ENCODE measurements around the gene HCN3. TPM values are rescaled to one million over a fixed set of nuclear protein-coding genes. Genes with fewer than 3 reads are reported as not detected.
A peak's percentile ranks its signal among the peaks of the same experiment; 100 is the strongest.

The HCN3 gene
- total and polyA plus RNA-seq, 7 experiments from 2014 or later: 0.07 to 3.3 (median 2.5) TPM; not detected in 1

GRCh38 chr1:155269381-155269780 lies 7.9 kb upstream of the HCN3 start:
- intact Hi-C loops (cut with micrococcal nuclease): loop anchor here in 1 of 2 donors (10.0 kb wide), 1 partner anchor 785 kb away; the partner anchor contains the start of genes LAMTOR2 and UBQLN4
- ChIA-PET POLR2A (interaction anchor here (1.0 to 1.1 kb wide), 2 partner anchors 20 to 25 kb away, joined by 3 read pairs; no protein-coding TSS in a partner anchor), CTCF (no interaction called here)
- peaks cover 8 to 17% of the 10 kb centered on the region in 2 donors for H3K4me1 ChIP-seq (ENCODE audit: control insufficient read depth in 2 of 2, insufficient read depth in 2 of 2, low read length in 2 of 2)
- H3K27me3 ChIP-seq (ENCODE audit: control insufficient read depth in 2 of 2, insufficient read depth in 2 of 2, low read length in 2 of 2): no peaks in the 10 kb centered on the region
- peaks cover 19 to 66% (median 26%) of the 10 kb centered on the region in 3 experiments for H3K36me3 ChIP-seq (ENCODE audit: control insufficient read depth in 2 of 3, insufficient read depth in 3 of 3, low read length in 3 of 3)
- H3K4me3 ChIP-seq (ENCODE audit: low read length): no peak overlapping the region
- Mint-ChIP-seq H3K36me3 (peaks cover 4 to 46% (median 25%) of the 10 kb centered on the region in 5 donors), H3K27ac (peak overlapping the region in 2 of 9 donors; percentile 10 to 28), H3K9me3 (no peaks in the 10 kb centered on the region), H3K27me3 (no peaks in the 10 kb centered on the region), H3K4me3 (no peak overlapping the region), H3K4me1 (peaks cover 13 to 43% (median 32%) of the 10 kb centered on the region in 7 donors)
- H3K9me3 ChIP-seq (ENCODE audit: control insufficient read depth in 2 of 3, low read length in 3 of 3): no peaks in the 10 kb centered on the region
- H3K27ac ChIP-seq (ENCODE audit: low read depth, low read length): no peak overlapping the region
- DNase-seq (no peak), ATAC-seq (no peak)

DNA sequence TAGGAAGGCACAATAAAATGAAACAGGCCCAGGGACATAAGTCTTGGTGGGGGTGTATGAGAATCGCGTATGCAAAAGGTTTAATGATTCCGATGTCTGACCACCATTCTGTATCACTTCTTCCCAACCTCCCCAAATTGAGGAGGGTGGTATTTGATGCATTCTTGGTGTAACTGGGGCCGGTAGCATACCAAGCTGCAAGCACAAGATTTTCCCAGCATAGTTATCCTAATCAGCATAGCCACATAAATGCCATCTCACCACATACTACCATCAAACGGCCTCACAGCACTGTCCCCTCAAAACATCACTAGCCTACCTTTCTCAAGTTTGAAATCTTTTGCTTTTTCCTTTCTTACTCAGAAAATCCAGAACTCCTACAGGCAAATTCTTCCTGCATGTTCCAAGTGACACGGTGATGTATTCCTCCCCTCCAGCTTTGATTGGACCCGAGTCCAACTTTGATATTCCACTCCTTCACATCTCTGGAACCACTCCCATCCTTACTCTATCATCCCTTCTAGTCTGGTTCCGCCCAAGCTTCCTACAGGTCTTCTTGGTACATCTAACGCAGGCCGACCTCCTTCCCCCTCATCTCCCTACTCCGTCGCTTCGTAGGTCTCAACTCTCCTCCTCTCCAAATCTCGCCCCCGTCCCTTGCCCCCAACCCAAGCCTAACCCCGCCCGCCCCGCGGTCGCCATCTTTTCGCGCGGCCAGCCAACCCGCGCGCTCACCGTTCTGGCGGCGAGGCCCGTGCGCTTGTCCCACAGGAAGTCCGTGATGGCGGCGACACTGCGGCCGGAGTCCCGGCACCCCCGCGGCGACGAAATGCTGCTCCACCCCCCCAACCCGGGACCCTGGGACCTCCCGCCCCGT lies 4.6 kb upstream of the HCN3 start:
- no peaks in the 10 kb centered on the region for H3K27me3 Mint-ChIP-seq
- Histone ChIP-seq H3K27ac (ENCODE audit: low read depth, low read length) (peak overlapping the region; percentile 84), H3K9me3 (ENCODE audit: control insufficient read depth in 2 of 3, low read length in 3 of 3) (no peaks in the 10 kb centered on the region), H3K27me3 (ENCODE audit: control insufficient read depth in 2 of 2, insufficient read depth in 2 of 2, low read length in 2 of 2) (no peaks in the 10 kb centered on the region), H3K4me1 (ENCODE audit: control insufficient read depth in 2 of 2, insufficient read depth in 2 of 2, low read length in 2 of 2) (peaks cover 18 to 26% of the 10 kb centered on the region in 2 donors), H3K36me3 (ENCODE audit: control insufficient read depth in 2 of 3, insufficient read depth in 3 of 3, low read length in 3 of 3) (peaks cover 10 to 36% (median 18%) of the 10 kb centered on the region in 3 experiments), H3K4me3 (ENCODE audit: low read length) (peak overlapping the region; percentile 52)
- peak; percentile 39 for ATAC-seq
- peaks cover 25 to 52% (median 49%) of the 10 kb centered on the region in 7 donors for H3K4me1 Mint-ChIP-seq
- H3K27ac Mint-ChIP-seq: peak overlapping the region; percentile 72 to 98 (median 94)
- CTCF ChIA-PET: interaction anchor here (0.9 to 3.1 kb wide), 4 partner anchors 9 to 95 kb away, joined by 3 to 18 read pairs (median 4); no protein-coding TSS in a partner anchor
- POLR2A ChIA-PET: interaction anchor here (0.5 to 4.3 kb wide), 10 partner anchors 9 to 293 kb away, joined by 3 to 40 read pairs (median 3); partner anchors contain the start of gene SCAMP3
- intact Hi-C loops (cut with micrococcal nuclease): loop anchor here (1.0 to 10.0 kb wide), 13 partner anchors 10 to 782 kb away; partner anchors contain the start of genes ENTREP3 (in 2 of the 2), FDPS (in 2 of the 2), GON4L (in 2 of the 2) and SCAMP3 (in 2 of the 2)
- DNase-seq: peak in 2 of 9 donors; percentile 8 to 25
- peaks cover 0 to 30% (median 10%) of the 10 kb centered on the region in 5 donors for H3K36me3 Mint-ChIP-seq
- no peaks in the 10 kb centered on the region for H3K9me3 Mint-ChIP-seq
- H3K4me3 Mint-ChIP-seq: peak overlapping the region; percentile 84 to 97 (median 94)

DNA sequence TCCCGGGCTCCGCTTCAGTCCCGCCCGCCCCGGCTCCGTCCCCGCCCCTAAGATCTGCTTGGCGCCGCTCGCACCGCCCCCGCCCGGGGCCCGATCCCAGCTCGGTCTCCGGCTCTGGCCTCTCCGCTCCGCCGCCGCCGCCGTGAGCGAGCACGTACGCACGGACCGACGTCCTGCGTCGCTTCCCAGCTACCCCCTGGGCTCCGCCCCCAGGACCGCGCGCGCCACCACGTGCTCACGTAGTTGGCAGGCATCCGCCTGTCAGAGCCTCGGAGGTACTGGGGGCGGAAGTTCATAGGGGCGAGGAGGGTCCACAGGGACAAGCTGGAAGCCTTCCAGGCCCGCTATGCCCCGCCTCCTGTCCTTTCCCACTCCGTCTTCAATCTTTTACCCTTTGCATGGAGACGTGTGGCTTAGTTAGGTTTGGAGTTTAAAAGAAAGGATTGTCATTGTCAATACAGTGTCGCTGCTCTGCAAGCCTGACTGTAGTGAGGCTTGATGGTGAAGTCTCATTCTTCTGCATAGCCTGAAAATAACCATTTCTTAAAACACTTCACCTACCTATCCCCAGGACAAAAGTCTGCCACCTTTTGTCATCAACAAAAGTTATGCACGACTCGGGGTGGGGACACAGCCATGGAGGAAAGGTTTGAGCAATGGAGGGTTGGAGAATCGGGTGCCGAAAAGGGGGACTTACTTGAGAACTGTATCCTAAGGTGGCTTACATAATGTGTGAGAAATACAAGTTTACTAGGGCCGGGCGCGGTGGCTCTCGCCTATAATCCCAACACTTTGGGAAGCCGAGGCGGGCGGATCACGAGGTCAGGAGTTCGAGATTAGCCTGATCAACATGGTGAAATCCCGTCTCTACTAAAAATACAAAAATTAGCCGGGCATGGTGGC lies 3.7 kb upstream of the HCN3 start, which contains the start of gene CLK2:
Gene CLK2, minus strand, starts transcription at position 162 of the 903 bp plus-strand sequence. CDS start 2,527 bp downstream, outside the sequence.
- peak; percentile 91 for ATAC-seq
- Histone ChIP-seq H3K27me3 (ENCODE audit: control insufficient read depth in 2 of 2, insufficient read depth in 2 of 2, low read length in 2 of 2) (no peaks in the 10 kb centered on the region), H3K4me3 (ENCODE audit: low read length) (peak within 1 kb of the TSS; percentile 52), H3K36me3 (ENCODE audit: control insufficient read depth in 2 of 3, insufficient read depth in 3 of 3, low read length in 3 of 3) (peaks cover 4 to 27% (median 10%) of the 10 kb centered on the region in 3 experiments), H3K9me3 (ENCODE audit: control insufficient read depth in 2 of 3, low read length in 3 of 3) (no peaks in the 10 kb centered on the region), H3K4me1 (ENCODE audit: control insufficient read depth in 2 of 2, insufficient read depth in 2 of 2, low read length in 2 of 2) (peaks cover 21 to 26% of the 10 kb centered on the region in 2 donors), H3K27ac (ENCODE audit: low read depth, low read length) (peak within 1 kb of the TSS; percentile 84)
- ChIA-PET CTCF (interaction anchor here (0.6 to 3.1 kb wide), 5 partner anchors 10 to 1525 kb away, joined by 3 to 18 read pairs (median 4); no protein-coding TSS in a partner anchor), POLR2A (interaction anchor here (0.5 to 4.3 kb wide), 10 partner anchors 10 to 66 kb away, joined by 3 to 40 read pairs (median 4); partner anchors contain the start of genes SCAMP3 and THBS3)
- peaks cover 30 to 59% (median 53%) of the 10 kb centered on the region in 7 donors for H3K4me1 Mint-ChIP-seq
- peak within 1 kb of the TSS; percentile 72 to 98 (median 94) for H3K27ac Mint-ChIP-seq
- H3K9me3 Mint-ChIP-seq: no peaks in the 10 kb centered on the region
- peak within 1 kb of the TSS; percentile 84 to 97 (median 94) for H3K4me3 Mint-ChIP-seq
- intact Hi-C loops (cut with micrococcal nuclease): loop anchor here (1.0 to 10.0 kb wide), 13 partner anchors 11 to 781 kb away; partner anchors contain the start of genes ENTREP3 (in 2 of the 2), FDPS (in 2 of the 2), GON4L (in 2 of the 2) and SCAMP3 (in 2 of the 2)
- peaks cover 0 to 4% (median 0%) of the 10 kb centered on the region in 5 donors for H3K27me3 Mint-ChIP-seq
- DNase-seq: peak; percentile 88 to 98 (median 92)
- peaks cover 0 to 24% (median 10%) of the 10 kb centered on the region in 5 donors for H3K36me3 Mint-ChIP-seq

DNA sequence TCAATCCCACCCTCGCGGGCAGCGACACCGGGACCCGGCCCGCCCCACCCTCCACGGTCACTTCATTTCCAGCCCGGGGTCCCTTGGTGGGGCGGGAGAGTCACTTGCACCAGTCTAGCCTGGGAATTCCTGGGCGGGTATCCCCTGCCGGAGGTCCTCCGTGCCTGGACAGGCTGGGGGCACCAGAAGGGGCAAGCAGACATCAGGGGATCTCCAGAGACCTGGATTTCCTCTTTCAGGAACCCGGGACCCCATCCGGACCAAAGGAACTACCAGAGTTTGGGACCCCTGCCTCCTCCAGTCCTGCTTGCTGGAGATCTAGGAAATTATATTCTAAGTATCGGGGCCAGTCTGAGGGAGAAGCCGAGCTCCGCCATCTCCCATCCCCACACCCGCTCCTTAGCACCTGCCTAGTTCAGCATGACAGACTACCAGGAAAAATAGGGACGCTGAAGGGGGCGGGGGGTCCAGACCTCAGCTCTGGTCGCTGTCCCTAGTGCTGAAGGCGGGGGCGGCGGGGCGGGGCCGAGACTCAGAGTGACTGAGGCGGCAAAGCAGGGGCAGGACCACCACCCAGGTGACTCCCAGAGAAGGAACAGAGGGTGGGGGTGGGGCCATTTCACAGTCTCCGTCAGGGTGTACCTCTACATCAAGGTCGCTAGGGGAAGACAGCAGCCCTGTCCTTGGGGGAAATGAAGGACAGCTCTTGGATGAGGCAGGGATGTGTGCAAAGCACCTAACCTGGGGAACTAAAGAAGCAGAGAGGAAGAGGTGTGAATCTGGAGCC lies 832 bp downstream of the HCN3 start:
- Mint-ChIP-seq H3K27ac (peak overlapping the region in 8 of 9 donors; percentile 15 to 83 (median 60)), H3K27me3 (peaks cover 0 to 11% (median 0%) of the 10 kb centered on the region in 5 donors), H3K4me3 (peak overlapping the region; percentile 52 to 90 (median 78)), H3K36me3 (peaks cover 0 to 4% (median 0%) of the 10 kb centered on the region in 5 donors), H3K9me3 (no peaks in the 10 kb centered on the region), H3K4me1 (peaks cover 18 to 39% (median 31%) of the 10 kb centered on the region in 7 donors)
- intact Hi-C loops (cut with micrococcal nuclease): loop anchor here (1.0 to 10.0 kb wide), 9 partner anchors 16 to 777 kb away; partner anchors contain the start of genes FDPS (in 2 of the 2), DAP3 (in 1 of the 2), LAMTOR2 (in 1 of the 2) and SCAMP3 (in 1 of the 2)
- CTCF ChIA-PET: interaction anchor here (0.8 kb wide), 2 partner anchors 15 to 28 kb away, joined by 3 read pairs; no protein-coding TSS in a partner anchor
- DNase-seq (peak; percentile 54 to 90 (median 75)), ATAC-seq (peak; percentile 62)
- Histone ChIP-seq H3K4me1 (ENCODE audit: control insufficient read depth in 2 of 2, insufficient read depth in 2 of 2, low read length in 2 of 2) (peaks cover 13 to 16% of the 10 kb centered on the region in 2 donors), H3K27ac (ENCODE audit: low read depth, low read length) (peak overlapping the region; percentile 36), H3K4me3 (ENCODE audit: low read length) (peak overlapping the region; percentile 59), H3K27me3 (ENCODE audit: control insufficient read depth in 2 of 2, insufficient read depth in 2 of 2, low read length in 2 of 2) (no peaks in the 10 kb centered on the region), H3K36me3 (ENCODE audit: control insufficient read depth in 2 of 3, insufficient read depth in 3 of 3, low read length in 3 of 3) (peaks cover 0 to under 1% (median 0%) of the 10 kb centered on the region in 3 experiments), H3K9me3 (ENCODE audit: control insufficient read depth in 2 of 3, low read length in 3 of 3) (no peaks in the 10 kb centered on the region)
- POLR2A ChIA-PET: interaction anchor here (1.3 to 2.5 kb wide), 4 partner anchors 11 to 45 kb away, joined by 4 to 11 read pairs (median 4); partner anchors contain the start of genes RUSC1 and SCAMP3

- Mint-ChIP-seq H3K27me3 (peaks cover 0 to 11% (median 0%) of the 10 kb centered on the region in 5 donors), H3K27ac (peak overlapping the region; percentile 45 to 83 (median 63))
Measured at GRCh38 chr1:155278689-155279160, 1.5 kb downstream of the HCN3 start.

More at GRCh38 chr1:155278689-155279160, 1.5 kb downstream of the HCN3 start:
- no peak for ATAC-seq
- DNase-seq: no peak
- Mint-ChIP-seq H3K9me3 (no peaks in the 10 kb centered on the region), H3K4me3 (peak overlapping the region; percentile 62 to 90 (median 78)), H3K4me1 (peaks cover 18 to 34% (median 26%) of the 10 kb centered on the region in 7 donors), H3K36me3 (no peaks in the 10 kb centered on the region)
- POLR2A ChIA-PET: interaction anchor here (1.3 to 2.5 kb wide), 4 partner anchors 12 to 44 kb away, joined by 4 to 11 read pairs (median 4); partner anchors contain the start of genes RUSC1 and SCAMP3
- no peak overlapping the region for H3K4me3 ChIP-seq (ENCODE audit: low read length)
- H3K9me3 ChIP-seq (ENCODE audit: control insufficient read depth in 2 of 3, low read length in 3 of 3): no peaks in the 10 kb centered on the region
- intact Hi-C loops (cut with micrococcal nuclease): loop anchor here in 1 of 2 donors (10.0 kb wide), 2 partner anchors 406 to 776 kb away; partner anchors contain the start of genes DAP3, LAMTOR2, UBQLN4 and YY1AP1
- peaks cover 12 to 16% of the 10 kb centered on the region in 2 donors for H3K4me1 ChIP-seq (ENCODE audit: control insufficient read depth in 2 of 2, insufficient read depth in 2 of 2, low read length in 2 of 2)
- H3K27ac ChIP-seq (ENCODE audit: low read depth, low read length): no peak overlapping the region
- CTCF ChIA-PET: interaction anchor here (0.8 to 1.1 kb wide), 3 partner anchors 15 to 44 kb away, joined by 3 to 4 read pairs (median 3); no protein-coding TSS in a partner anchor
- H3K36me3 ChIP-seq (ENCODE audit: control insufficient read depth in 2 of 3, insufficient read depth in 3 of 3, low read length in 3 of 3): no peaks in the 10 kb centered on the region
- H3K27me3 ChIP-seq (ENCODE audit: control insufficient read depth in 2 of 2, insufficient read depth in 2 of 2, low read length in 2 of 2): no peaks in the 10 kb centered on the region

All from naive thymus-derived CD4-positive, alpha-beta T cell (primary cell).